NT2/D1 (cell line): ENCODE data around the gene NPC1.

Experiments
- SUZ12 ChIP-seq: IDR thresholded peaks from 2 replicates; pipeline ENCODE4 v1.6.1; 2011; ENCODE audit not compliant: insufficient read length, insufficient read depth; ENCODE audit errors: extremely low read depth
- YY1 ChIP-seq: IDR thresholded peaks from 2 replicates; pipeline ENCODE4 v1.6.1; 2011; ENCODE audit not compliant: insufficient read length, insufficient read depth
- ZNF274 ChIP-seq: IDR thresholded peaks from 2 replicates; pipeline ENCODE4 v1.6.1; 2011; ENCODE audit warnings: mild to moderate bottlenecking, low read depth, low read length

DNA sequence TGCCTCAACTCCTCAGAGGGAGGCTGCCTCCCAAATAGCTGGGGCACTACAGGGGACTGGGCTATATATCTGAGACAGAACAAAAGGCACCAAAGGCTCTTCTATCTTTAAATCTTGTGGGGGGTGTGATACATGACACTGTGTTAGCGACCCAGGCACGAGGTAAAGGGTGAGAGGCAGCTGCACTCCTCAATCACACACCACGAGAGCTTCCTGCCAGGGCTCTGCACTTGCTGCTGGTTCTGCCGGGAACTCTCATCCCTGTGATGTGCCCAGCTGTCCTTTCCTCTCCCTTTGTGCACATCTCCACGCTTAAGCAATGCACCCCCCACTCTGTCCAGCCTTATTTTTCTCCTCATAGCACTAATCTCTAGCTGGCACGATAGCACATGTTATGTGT, 32.4 kb downstream of the NPC1 start:
- no peak for TF ChIP-seq ZNF274
- no peak for TF ChIP-seq SUZ12
- no peak for TF ChIP-seq YY1
